HepG2 (cell line): ENCODE measurements around the gene SLCO2B1. TPM values are rescaled to one million over a fixed set of nuclear protein-coding genes. Genes with fewer than 3 reads are reported as not detected.
A peak's percentile ranks its signal among the peaks of the same experiment; 100 is the strongest.

Experiments used
- ARNT2 ChIP-seq: sonication (generic); formaldehyde crosslinking; IDR thresholded peaks from 2 replicates; pipeline ENCODE4 v1.8.0; 2022; ENCODE audit warnings: mild to moderate bottlenecking, low read depth, missing genetic modification reagents, moderate library complexity
- ELF3 ChIP-seq: IDR thresholded peaks from 2 replicates; pipeline ENCODE4 v1.6.1; 2016; ENCODE audit warnings: missing genetic modification reagents, missing compliant biosample characterization
- FOXC1 ChIP-seq: sonication (generic); formaldehyde crosslinking; IDR thresholded peaks from 2 replicates; pipeline ENCODE4 v1.8.0; 2022; ENCODE audit warnings: mild to moderate bottlenecking, missing genetic modification reagents, borderline replicate concordance
- GABPA ChIP-seq, 2 experiments: IDR thresholded peaks; 2 replicates each; pipeline ENCODE4 v1.6.1; 2011 to 2016; ENCODE audit warnings: low read depth in 2 of 2, low read length in 1 of 2, missing biosample characterization in 1 of 2, missing genetic modification characterization in 1 of 2
- HNF4G ChIP-seq, 2 experiments: sonication (generic) in 1 of 2; formaldehyde crosslinking in 1 of 2; IDR thresholded peaks; 2 replicates each; pipeline versions ENCODE4 v1.4.0 to v1.6.1; 2011 to 2020; ENCODE audit warnings: borderline replicate concordance in 2 of 2, low read depth in 2 of 2, mild to moderate bottlenecking in 2 of 2, low read length in 1 of 2, missing genetic modification reagents in 1 of 2, moderate library complexity in 1 of 2
- HNRNPUL1 ChIP-seq: fragments of 200-400 bp; formaldehyde crosslinking; IDR thresholded peaks from 2 replicates; pipeline ENCODE4 v1.6.1; 2017; ENCODE audit warnings: low read depth, mild to moderate bottlenecking, low read length, moderate library complexity
- JUN ChIP-seq: sonication (generic); formaldehyde crosslinking; IDR thresholded peaks from 2 replicates; pipeline ENCODE4 v1.4.0; 2020; ENCODE audit warnings: mild to moderate bottlenecking, missing genetic modification reagents
- KDM3A ChIP-seq: IDR thresholded peaks from 2 replicates; pipeline ENCODE4 v1.6.1; 2018; ENCODE audit warnings: low read depth, missing compliant biosample characterization
- LCORL ChIP-seq, 2 experiments: fragments of 450-650 bp in 1 of 2; sonication (generic) in 1 of 2; formaldehyde crosslinking in 1 of 2; IDR thresholded peaks; 2 replicates each; pipeline versions ENCODE4 v1.5.0 to v1.6.1; 2017 to 2020; ENCODE audit warnings: antibody characterized with exemption in 1 of 2, missing genetic modification reagents in 1 of 2
- MED13 ChIP-seq: sonication (generic); formaldehyde crosslinking; IDR thresholded peaks from 2 replicates; pipeline ENCODE4 v1.5.0; 2020; ENCODE audit warnings: missing genetic modification reagents
- MTERF4 ChIP-seq: sonication (generic); formaldehyde crosslinking; IDR thresholded peaks from 2 replicates; pipeline ENCODE4 v1.8.0; 2023; ENCODE audit warnings: mild to moderate bottlenecking, missing genetic modification reagents
- NFIC ChIP-seq: IDR thresholded peaks from 2 replicates; pipeline ENCODE4 v1.6.1; 2012; ENCODE audit warnings: mild to moderate bottlenecking, low read length, inconsistent platforms
- PRPF4 ChIP-seq: fragments of 200-400 bp; formaldehyde crosslinking; IDR thresholded peaks from 2 replicates; pipeline ENCODE4 v1.6.1; 2016; ENCODE audit warnings: low read length, low read depth; ENCODE audit not compliant: poor library complexity, severe bottlenecking
- U2AF1 ChIP-seq: fragments of 200-400 bp; formaldehyde crosslinking; optimal IDR thresholded peaks from 2 replicates; pipeline ENCODE3; 2017; ENCODE audit warnings: mild to moderate bottlenecking, low read depth, low read length
- YEATS4 ChIP-seq: sonication (generic); formaldehyde crosslinking; IDR thresholded peaks from 2 replicates; pipeline ENCODE4 v1.4.0; 2020; ENCODE audit warnings: missing genetic modification reagents, borderline replicate concordance
- ZBTB33 ChIP-seq: sonication (generic); formaldehyde crosslinking; IDR thresholded peaks from 2 replicates; pipeline ENCODE4 v1.4.0; 2020; ENCODE audit warnings: missing genetic modification reagents
- ZBTB46 ChIP-seq: sonication (generic); formaldehyde crosslinking; IDR thresholded peaks from 2 replicates; pipeline ENCODE4 v1.4.0; 2020; ENCODE audit warnings: mild to moderate bottlenecking, missing genetic modification reagents, borderline replicate concordance
- ZNF124 ChIP-seq: sonication (generic); formaldehyde crosslinking; IDR thresholded peaks from 2 replicates; pipeline ENCODE4 v1.4.0; 2020; ENCODE audit warnings: missing genetic modification reagents
- ZNF263 ChIP-seq: sonication (generic); formaldehyde crosslinking; IDR thresholded peaks from 2 replicates; pipeline ENCODE4 v1.4.0; 2020; ENCODE audit warnings: missing genetic modification reagents
- ZNF441 ChIP-seq: sonication (generic); formaldehyde crosslinking; IDR thresholded peaks from 2 replicates; pipeline ENCODE4 v1.7.0; 2021; ENCODE audit warnings: missing genetic modification reagents, borderline replicate concordance
- ZNF615 ChIP-seq: sonication (generic); formaldehyde crosslinking; IDR thresholded peaks from 2 replicates; pipeline ENCODE4 v1.5.0; 2020; ENCODE audit warnings: mild to moderate bottlenecking, missing genetic modification reagents, borderline replicate concordance
- ZNF776 ChIP-seq: sonication (generic); formaldehyde crosslinking; IDR thresholded peaks from 2 replicates; pipeline ENCODE4 v1.4.0; 2020; ENCODE audit warnings: mild to moderate bottlenecking, missing genetic modification reagents
- ZNF839 ChIP-seq: sonication (generic); formaldehyde crosslinking; IDR thresholded peaks from 2 replicates; pipeline ENCODE4 v1.4.0; 2020; ENCODE audit warnings: missing genetic modification reagents, mild to moderate bottlenecking, borderline replicate concordance
- polyA plus RNA-seq, 8 experiments: library from polyadenylated mRNA; depleted of rRNA in 3 of 8; stranded (reverse) in 7 of 8; unstranded in 1 of 8; fragments of >200 nt; fragmentation: Illumina TruSeq in 4 of 8; extraction: Trizol in 4 of 8; gene quantifications; 2 replicates each; pipeline versions ENCODE4 v1.2.1 to v1.2.3, GENCODE V29; 2011 to 2016; ENCODE audit warnings: low read depth in 4 of 8, missing spikeins in 1 of 8, mixed read lengths in 1 of 8; ENCODE audit not compliant: insufficient read depth in 1 of 8
- total RNA-seq, 5 experiments: library from RNA; depleted of rRNA; stranded (reverse); fragments of >200 nt; fragmentation: Illumina TruSeq; extraction: Trizol; gene quantifications; 2 replicates each; pipeline ENCODE4 v1.2.3, GENCODE V29; 2016; ENCODE audit warnings: low read depth in 1 of 5

The SLCO2B1 gene
- total and polyA plus RNA-seq, 2 of the 13 experiments (the other 11 are each of a cell fraction or from before 2014, with no cell fraction given): 15.3 to 19.8 TPM

GRCh38 chr11:75163921-75164849 is 13.3 kb downstream of the SLCO2B1 start (continued):
- peak; percentile 15; the same call in 1 of the 2 replicates for TF ChIP-seq JUN (CRISPR knock-in tag)
- TF ChIP-seq ZNF441 (CRISPR knock-in tag): no peak
- TF ChIP-seq PRPF4: no peak
- TF ChIP-seq NFIC: no peak
- TF ChIP-seq KDM3A: 0 out of 2 replicates have a peak, but pooled peaks have one; percentile 15
- TF ChIP-seq ZBTB33 (CRISPR knock-in tag): peak; percentile 52; the same call in 1 of the 2 replicates
- TF ChIP-seq LCORL (IDR thresholded peaks at IDR 0.05): 0 out of 2 replicates have a peak, but pooled peaks have one; percentile 19
- TF ChIP-seq LCORL (CRISPR knock-in tag; IDR thresholded peaks at IDR 0.05): no peak
- no peak for TF ChIP-seq MED13 (CRISPR knock-in tag)
- no peak for TF ChIP-seq ZNF839 (CRISPR knock-in tag)
- TF ChIP-seq ZNF263 (CRISPR knock-in tag): peak; percentile 44; the same call in 1 of the 2 replicates
- peak; percentile 66; the same call in 1 of the 2 replicates for TF ChIP-seq HNF4G (IDR thresholded peaks at IDR 0.05; ENCODE audit: borderline replicate concordance, low read depth, low read length)
- 0 out of 2 replicates have a peak, but pooled peaks have one; percentile 3 for TF ChIP-seq HNF4G (CRISPR knock-in tag; IDR thresholded peaks at IDR 0.05; ENCODE audit: borderline replicate concordance, low read depth)
- 0 out of 2 replicates have a peak, but pooled peaks have one; percentile 11 for TF ChIP-seq FOXC1 (CRISPR knock-in tag)
- TF ChIP-seq YEATS4: no peak
- no peak for TF ChIP-seq ZNF615
- peak; percentile 71; the same call in 1 of the 2 replicates for TF ChIP-seq ZBTB46
- no peak for TF ChIP-seq HNRNPUL1
- TF ChIP-seq ARNT2: 0 out of 2 replicates have a peak, but pooled peaks have one; percentile 21
- TF ChIP-seq GABPA (IDR thresholded peaks at IDR 0.05; ENCODE audit: low read depth, low read length): no peak
- no peak for TF ChIP-seq GABPA (CRISPR knock-in tag; IDR thresholded peaks at IDR 0.05; ENCODE audit: low read depth)
- TF ChIP-seq MTERF4 (CRISPR knock-in tag): no peak
- peak; percentile 33 for TF ChIP-seq U2AF1
- TF ChIP-seq ZNF124 (CRISPR knock-in tag): no peak
- no peak; the same call in 1 of the 2 replicates for TF ChIP-seq ELF3 (CRISPR knock-in tag)
- TF ChIP-seq ZNF776 (CRISPR knock-in tag): 0 out of 2 replicates have a peak, but pooled peaks have one; percentile 34
